Gastroesophageal sphincter (tissue), 4 donors: ENCODE measurements around the gene ATRIP. TPM values are rescaled to one million over a fixed set of nuclear protein-coding genes. Genes with fewer than 3 reads are reported as not detected.
"Not testable (repeated sequence)": the region's sequence is repeated elsewhere in the genome, so short reads cannot be mapped to it uniquely, and the experiment has no call there.

ENCODE experiments used
- ATAC-seq: fragments of 150-250 bp; one replicate; pipeline ENCODE4 v1.9.1; 2016; ENCODE audit warnings: mild to moderate bottlenecking, moderate library complexity
- H3K27ac ChIP-seq, 4 donors: fragments of 200-600 bp; sonication (generic) in 3 of 4; 1 replicate in 3 of 4; 2 replicates in 1 of 4; pipeline ENCODE4 v1.5.1; 2016 to 2019
- H3K27me3 ChIP-seq: fragments of 200-600 bp; sonication (generic); one replicate; pipeline ENCODE4 v1.5.1; 2019
- H3K36me3 ChIP-seq, 2 donors: fragments of 200-600 bp; sonication (generic); one replicate each; pipeline ENCODE4 v1.5.1; 2019; ENCODE audit warnings: control low read depth in 1 of 2
- H3K4me1 ChIP-seq, 3 donors: fragments of 200-600 bp; sonication (generic); 1 replicate in 2 of 3; 2 replicates in 1 of 3; pipeline ENCODE4 v1.5.1; 2016 to 2019; ENCODE audit warnings: control low read depth in 2 of 3
- H3K4me3 ChIP-seq, 2 donors: fragments of 200-600 bp; sonication (generic); one replicate each; pipeline ENCODE4 v1.5.1; 2019; ENCODE audit warnings: mild to moderate bottlenecking in 1 of 2, moderate library complexity in 1 of 2
- H3K9me3 ChIP-seq, 3 donors: fragments of 200-600 bp; sonication (generic); one replicate each; pipeline ENCODE4 v1.5.1; 2017 to 2019; ENCODE audit warnings: control low read depth in 2 of 3
- CTCF ChIP-seq, 4 experiments: fragments of 200-600 bp in 2 of 4; fragments of 450-650 bp in 2 of 4; sonication (generic) in 1 of 4; IDR thresholded peaks; one replicate each; pipeline ENCODE4 v1.5.1; 2017 to 2019; ENCODE audit warnings: antibody characterized with exemption in 4 of 4, mild to moderate bottlenecking in 2 of 4, moderate library complexity in 2 of 4
- EP300 ChIP-seq: sonication (generic); formaldehyde crosslinking; IDR thresholded peaks from one replicate; pipeline ENCODE4 v1.6.1; 2017; ENCODE audit warnings: antibody characterized with exemption, mild to moderate bottlenecking
- POLR2A ChIP-seq, 2 donors: fragments of 450-650 bp; IDR thresholded peaks; one replicate each; pipeline ENCODE4 v1.6.1; 2017; ENCODE audit warnings: antibody characterized with exemption in 2 of 2, mild to moderate bottlenecking in 2 of 2, moderate library complexity in 1 of 2
- POLR2AphosphoS5 ChIP-seq: sonication (generic); formaldehyde crosslinking; IDR thresholded peaks from one replicate; pipeline ENCODE4 v1.6.1; 2017; ENCODE audit warnings: antibody characterized with exemption
- WGBS, 2 donors: methylation state at CpG; one replicate each; pipeline ENCODE4 v1.1.5; 2018; ENCODE audit warnings: low coverage in 1 of 2; 5-methylcytosine and 5-hydroxymethylcytosine counted together
- total RNA-seq, 4 donors: library from RNA; depleted of rRNA; stranded (reverse); fragments of >200 nt; gene quantifications; one replicate each; pipeline ENCODE4 v1.1.0, GENCODE V29; 2016

The ATRIP gene
- total RNA-seq, 4 donors from 2014 or later = 3.0 to 6.8 (median 5.2) TPM

- H3K4me1 ChIP-seq = peaks cover 0 to 55% (median 45%) of the 10 kb centered on the region in 3 donors
- H3K27ac ChIP-seq = peak overlapping the region; percentile 90 to 99 (median 95)
- ATAC-seq = peak; percentile 94
- no peaks in the 10 kb centered on the region for H3K9me3 ChIP-seq
- H3K4me3 ChIP-seq = peak overlapping the region; percentile 69 to 75
- H3K27me3 ChIP-seq = no peaks in the 10 kb centered on the region
- peak in 3 of 4 experiments; percentile 44 to 62 (median 54) for TF ChIP-seq CTCF (IDR thresholded peaks at IDR 0.05)
- TF ChIP-seq POLR2AphosphoS5 = peak; percentile 86
- TF ChIP-seq EP300 = no peak
- TF ChIP-seq POLR2A (IDR thresholded peaks at IDR 0.05) = peak; percentile 48 to 50
- WGBS, 2 donors = 10 to 14% methylated on average over 1 to 8 of the region's 17 CpGs
- H3K36me3 ChIP-seq = peaks cover 0 to 45% of the 10 kb centered on the region in 2 donors
Measured at GRCh38 chr3:48472923-48473616, 26.5 kb downstream of the ATRIP start.

GRCh38 chr3:48473617-48473952, 27.0 kb downstream of the ATRIP start:
- no peak for ATAC-seq
- WGBS, 2 donors = 63% methylated on average over 5 of the region's 5 CpGs; no CpG with 5 or more reads in 1 of the 2 donors
- peaks cover 0 to 45% of the 10 kb centered on the region in 2 donors for H3K36me3 ChIP-seq
- H3K27me3 ChIP-seq = no peaks in the 10 kb centered on the region
- H3K27ac ChIP-seq = peak overlapping the region; percentile 90 to 99 (median 95)
- H3K4me1 ChIP-seq = peaks cover 0 to 50% (median 39%) of the 10 kb centered on the region in 3 donors
- no peak for TF ChIP-seq EP300
- no peak for TF ChIP-seq CTCF (IDR thresholded peaks at IDR 0.05)
- no peak for TF ChIP-seq POLR2AphosphoS5
- no peak for TF ChIP-seq POLR2A (IDR thresholded peaks at IDR 0.05)
- H3K4me3 ChIP-seq = peak overlapping the region in 1 of 2 donors; percentile 75
- H3K9me3 ChIP-seq = no peaks in the 10 kb centered on the region

GRCh38 chr3:48474031-48474430, 27.5 kb downstream of the ATRIP start:
- H3K27ac ChIP-seq = peak overlapping the region in 2 of 4 donors; percentile 93 to 97
- ATAC-seq, H3K4me3 ChIP-seq, H3K27me3 ChIP-seq, H3K9me3 ChIP-seq: not testable (repeated sequence)
- 92 to 100% methylated on average over 3 to 4 of the region's 4 CpGs for WGBS, 2 donors
- peaks cover 0 to 45% of the 10 kb centered on the region in 2 donors for H3K36me3 ChIP-seq
- H3K4me1 ChIP-seq = peaks cover 0 to 46% (median 35%) of the 10 kb centered on the region in 3 donors

GRCh38 chr3:48474619-48475018, 28.1 kb downstream of the ATRIP start:
- no peak overlapping the region for H3K4me3 ChIP-seq
- peaks cover 0 to 40% (median 29%) of the 10 kb centered on the region in 3 donors for H3K4me1 ChIP-seq
- H3K27me3 ChIP-seq = no peaks in the 10 kb centered on the region
- no peaks in the 10 kb centered on the region for H3K9me3 ChIP-seq
- TF ChIP-seq POLR2A (IDR thresholded peaks at IDR 0.05) = no peak
- no peak for TF ChIP-seq CTCF (IDR thresholded peaks at IDR 0.05)
- TF ChIP-seq EP300 = no peak
- TF ChIP-seq POLR2AphosphoS5 = no peak
- peaks cover 0 to 42% of the 10 kb centered on the region in 2 donors for H3K36me3 ChIP-seq
- H3K27ac ChIP-seq = no peak overlapping the region
- ATAC-seq = no peak
- 42 to 75% methylated on average over 3 to 4 of the region's 4 CpGs for WGBS, 2 donors

- ATAC-seq = no peak
- no peak overlapping the region for H3K4me3 ChIP-seq
- WGBS, 2 donors = 71 to 75% methylated on average over 7 to 10 of the region's 11 CpGs
- no peaks in the 10 kb centered on the region for H3K9me3 ChIP-seq
- H3K27ac ChIP-seq = no peak overlapping the region
- no peaks in the 10 kb centered on the region for H3K27me3 ChIP-seq
- H3K36me3 ChIP-seq = peaks cover 0 to 36% of the 10 kb centered on the region in 2 donors
- peaks cover 0 to 34% (median 23%) of the 10 kb centered on the region in 3 donors for H3K4me1 ChIP-seq
- TF ChIP-seq POLR2AphosphoS5 (no peak), EP300 (no peak), CTCF (IDR thresholded peaks at IDR 0.05) (no peak), POLR2A (IDR thresholded peaks at IDR 0.05) (no peak)
Measured at GRCh38 chr3:48475188-48475587, 28.7 kb downstream of the ATRIP start.
